ENCODE results near the gene NECAP2.
A peak's percentile ranks its signal among the peaks of the same experiment; 100 is the strongest.

The NECAP2 gene

DNA sequence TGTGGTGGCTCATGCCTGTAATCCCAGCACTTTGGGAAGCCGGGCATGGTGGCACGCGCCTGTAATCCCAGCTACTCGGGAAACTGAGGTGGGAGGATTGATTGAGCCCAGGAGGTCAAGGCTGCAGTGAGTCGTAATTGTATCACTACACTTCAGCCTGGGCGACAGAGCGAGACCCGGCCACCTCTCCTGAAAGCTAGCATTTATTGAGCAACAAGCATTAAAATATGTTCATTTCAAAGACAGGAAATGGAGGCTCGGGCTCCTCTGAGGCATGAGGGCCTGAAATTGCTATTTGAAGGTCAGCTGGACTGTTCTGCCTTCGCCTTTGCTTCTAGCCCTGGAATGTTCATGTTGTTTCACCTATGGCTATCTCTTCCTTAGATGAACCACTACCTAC lies 37.8 kb upstream of the NECAP2 start:
- H3K4me1 ChIP-seq (ENCODE audit: control insufficient read depth in 5 of 5, insufficient read depth in 5 of 5, low read length in 5 of 5) = no peaks in the 10 kb centered on the region
- H3K27me3 ChIP-seq (ENCODE audit: control insufficient read depth in 5 of 5, insufficient read depth in 4 of 5, low read length in 5 of 5) = no peaks in the 10 kb centered on the region
- H3K9me3 ChIP-seq (ENCODE audit: control insufficient read depth in 5 of 5, low read length in 5 of 5) = no peaks in the 10 kb centered on the region
- no peak overlapping the region for H3K27ac ChIP-seq (ENCODE audit: low read depth, low read length)
- no peak overlapping the region for H3K4me3 ChIP-seq (ENCODE audit: low read depth in 1 of 5, low read length in 5 of 5)
- H3K36me3 ChIP-seq (ENCODE audit: control insufficient read depth in 5 of 5, insufficient read depth in 5 of 5, low read length in 5 of 5) = peaks cover 0 to 22% (median 12%) of the 10 kb centered on the region in 5 donors
- H3K9ac ChIP-seq (ENCODE audit: low read length in 5 of 5) = no peak overlapping the region

DNA sequence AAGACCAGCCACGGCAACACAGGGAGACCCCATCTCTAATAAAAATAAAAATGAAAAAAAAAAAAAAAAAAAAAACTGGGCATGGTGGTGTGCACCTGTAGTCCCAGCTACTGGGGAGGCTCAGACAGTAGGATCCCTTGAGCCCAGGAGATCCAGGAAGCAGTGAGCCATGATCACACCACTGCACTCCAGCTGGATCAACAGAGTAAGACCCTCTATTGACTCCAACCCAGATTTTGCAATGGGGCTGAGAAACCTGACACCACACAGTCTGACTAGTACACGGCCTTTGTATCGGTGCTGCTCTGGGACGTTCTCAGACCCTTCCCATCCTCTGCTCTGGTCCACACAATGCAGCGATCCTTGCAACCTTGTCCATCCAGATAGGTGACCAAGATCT lies 35.1 kb upstream of the NECAP2 start:
- Histone ChIP-seq H3K27me3 (ENCODE audit: control insufficient read depth in 5 of 5, insufficient read depth in 4 of 5, low read length in 5 of 5) (peaks cover 0 to 5% (median 3%) of the 10 kb centered on the region in 5 donors), H3K27ac (ENCODE audit: low read depth, low read length) (no peak overlapping the region)

GRCh38 chr1:16406868-16407267 lies 33.7 kb upstream of the NECAP2 start:
- H3K4me3 ChIP-seq (ENCODE audit: low read depth in 1 of 5, low read length in 5 of 5) = no peak overlapping the region
- no peaks in the 10 kb centered on the region for H3K4me1 ChIP-seq (ENCODE audit: control insufficient read depth in 5 of 5, insufficient read depth in 5 of 5, low read length in 5 of 5)
- no peaks in the 10 kb centered on the region for H3K9me3 ChIP-seq (ENCODE audit: control insufficient read depth in 5 of 5, low read length in 5 of 5)

More for the DNA sequence above, 35.1 kb upstream of the NECAP2 start:
- Histone ChIP-seq H3K4me1 (ENCODE audit: control insufficient read depth in 5 of 5, insufficient read depth in 5 of 5, low read length in 5 of 5) (no peaks in the 10 kb centered on the region), H3K36me3 (ENCODE audit: control insufficient read depth in 5 of 5, insufficient read depth in 5 of 5, low read length in 5 of 5) (peaks cover 0 to 4% (median 0%) of the 10 kb centered on the region in 5 donors), H3K9me3 (ENCODE audit: control insufficient read depth in 5 of 5, low read length in 5 of 5) (no peaks in the 10 kb centered on the region), H3K4me3 (ENCODE audit: low read depth in 1 of 5, low read length in 5 of 5) (no peak overlapping the region), H3K9ac (ENCODE audit: low read length in 5 of 5) (no peak overlapping the region)

DNA sequence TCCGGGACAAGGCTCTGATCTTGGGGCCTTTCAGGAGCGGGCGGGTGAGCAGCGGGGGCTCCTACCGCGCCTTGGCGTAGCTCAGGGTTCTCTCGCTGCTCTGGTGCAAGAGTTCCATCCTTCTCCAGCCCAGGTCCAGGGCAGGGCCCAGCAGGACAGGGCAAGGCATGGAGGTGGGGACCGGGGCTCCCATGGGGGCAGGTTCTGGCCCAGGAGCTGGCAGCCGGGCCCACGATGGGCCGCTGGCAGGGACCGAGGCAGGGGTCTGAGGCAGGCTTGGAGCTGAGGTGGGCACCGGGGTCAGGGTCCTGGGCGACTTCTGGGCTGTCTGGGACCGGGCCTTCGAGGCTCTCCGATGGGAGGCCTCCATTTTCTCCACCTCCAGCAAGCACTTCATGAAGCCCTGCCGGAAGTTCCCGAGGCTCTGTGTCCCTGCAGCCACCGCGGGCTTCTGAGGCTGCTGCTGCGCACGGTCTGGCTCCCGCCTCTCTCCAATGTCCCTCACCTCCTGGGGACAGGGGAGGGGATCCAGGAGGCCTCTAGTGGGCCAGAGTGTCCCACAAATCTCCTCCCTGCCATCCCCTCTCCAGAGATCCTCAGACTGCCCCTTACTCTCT lies 30.9 kb upstream of the NECAP2 start:
- Histone ChIP-seq H3K4me3 (ENCODE audit: low read depth in 1 of 5, low read length in 5 of 5) (no peak overlapping the region), H3K9me3 (ENCODE audit: control insufficient read depth in 5 of 5, low read length in 5 of 5) (no peaks in the 10 kb centered on the region), H3K36me3 (ENCODE audit: control insufficient read depth in 5 of 5, insufficient read depth in 5 of 5, low read length in 5 of 5) (no peaks in the 10 kb centered on the region), H3K4me1 (ENCODE audit: control insufficient read depth in 5 of 5, insufficient read depth in 5 of 5, low read length in 5 of 5) (no peaks in the 10 kb centered on the region), H3K27me3 (ENCODE audit: control insufficient read depth in 5 of 5, insufficient read depth in 4 of 5, low read length in 5 of 5) (peaks cover 0 to 5% (median 3%) of the 10 kb centered on the region in 5 donors), H3K9ac (ENCODE audit: low read length in 5 of 5) (no peak overlapping the region), H3K27ac (ENCODE audit: low read depth, low read length) (no peak overlapping the region)

More at GRCh38 chr1:16406868-16407267, 33.7 kb upstream of the NECAP2 start:
- Histone ChIP-seq H3K27ac (ENCODE audit: low read depth, low read length) (no peak overlapping the region), H3K36me3 (ENCODE audit: control insufficient read depth in 5 of 5, insufficient read depth in 5 of 5, low read length in 5 of 5) (no peaks in the 10 kb centered on the region), H3K27me3 (ENCODE audit: control insufficient read depth in 5 of 5, insufficient read depth in 4 of 5, low read length in 5 of 5) (peaks cover 0 to 5% (median 3%) of the 10 kb centered on the region in 5 donors), H3K9ac (ENCODE audit: low read length in 5 of 5) (no peak overlapping the region)

DNA sequence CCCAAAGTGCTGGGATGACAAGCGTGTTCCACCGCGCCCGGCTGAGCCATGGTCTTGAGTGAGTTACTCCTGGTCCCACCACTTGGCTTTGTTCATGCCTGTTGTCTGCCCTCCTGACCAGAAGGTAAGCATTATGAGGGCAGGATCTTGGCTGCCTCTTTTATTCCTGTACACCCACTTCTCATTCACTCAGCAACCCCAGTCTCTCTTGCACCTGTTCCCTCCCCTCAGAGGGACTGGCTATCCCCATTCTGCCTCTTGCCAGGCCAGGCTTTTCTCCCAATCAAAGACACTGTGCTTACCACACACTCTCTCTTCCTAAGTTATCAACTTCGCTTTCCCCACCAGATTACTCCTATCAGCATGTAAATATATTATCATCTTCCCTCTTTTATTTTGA lies 29.7 kb upstream of the NECAP2 start:
- Histone ChIP-seq H3K9ac (ENCODE audit: low read length in 5 of 5) (no peak overlapping the region), H3K27me3 (ENCODE audit: control insufficient read depth in 5 of 5, insufficient read depth in 4 of 5, low read length in 5 of 5) (peaks cover 0 to 5% (median 3%) of the 10 kb centered on the region in 5 donors), H3K4me3 (ENCODE audit: low read depth in 1 of 5, low read length in 5 of 5) (no peak overlapping the region), H3K4me1 (ENCODE audit: control insufficient read depth in 5 of 5, insufficient read depth in 5 of 5, low read length in 5 of 5) (no peaks in the 10 kb centered on the region), H3K36me3 (ENCODE audit: control insufficient read depth in 5 of 5, insufficient read depth in 5 of 5, low read length in 5 of 5) (no peaks in the 10 kb centered on the region), H3K9me3 (ENCODE audit: control insufficient read depth in 5 of 5, low read length in 5 of 5) (no peaks in the 10 kb centered on the region), H3K27ac (ENCODE audit: low read depth, low read length) (no peak overlapping the region)

- Histone ChIP-seq H3K36me3 (ENCODE audit: control insufficient read depth in 5 of 5, insufficient read depth in 5 of 5, low read length in 5 of 5) (no peaks in the 10 kb centered on the region), H3K4me3 (ENCODE audit: low read depth in 1 of 5, low read length in 5 of 5) (no peak overlapping the region), H3K9me3 (ENCODE audit: control insufficient read depth in 5 of 5, low read length in 5 of 5) (no peaks in the 10 kb centered on the region), H3K9ac (ENCODE audit: low read length in 5 of 5) (no peak overlapping the region), H3K27ac (ENCODE audit: low read depth, low read length) (no peak overlapping the region), H3K27me3 (ENCODE audit: control insufficient read depth in 5 of 5, insufficient read depth in 4 of 5, low read length in 5 of 5) (peaks cover 0 to 5% (median 2%) of the 10 kb centered on the region in 5 donors), H3K4me1 (ENCODE audit: control insufficient read depth in 5 of 5, insufficient read depth in 5 of 5, low read length in 5 of 5) (no peaks in the 10 kb centered on the region)
Measured at GRCh38 chr1:16413191-16413590, 27.3 kb upstream of the NECAP2 start.

DNA sequence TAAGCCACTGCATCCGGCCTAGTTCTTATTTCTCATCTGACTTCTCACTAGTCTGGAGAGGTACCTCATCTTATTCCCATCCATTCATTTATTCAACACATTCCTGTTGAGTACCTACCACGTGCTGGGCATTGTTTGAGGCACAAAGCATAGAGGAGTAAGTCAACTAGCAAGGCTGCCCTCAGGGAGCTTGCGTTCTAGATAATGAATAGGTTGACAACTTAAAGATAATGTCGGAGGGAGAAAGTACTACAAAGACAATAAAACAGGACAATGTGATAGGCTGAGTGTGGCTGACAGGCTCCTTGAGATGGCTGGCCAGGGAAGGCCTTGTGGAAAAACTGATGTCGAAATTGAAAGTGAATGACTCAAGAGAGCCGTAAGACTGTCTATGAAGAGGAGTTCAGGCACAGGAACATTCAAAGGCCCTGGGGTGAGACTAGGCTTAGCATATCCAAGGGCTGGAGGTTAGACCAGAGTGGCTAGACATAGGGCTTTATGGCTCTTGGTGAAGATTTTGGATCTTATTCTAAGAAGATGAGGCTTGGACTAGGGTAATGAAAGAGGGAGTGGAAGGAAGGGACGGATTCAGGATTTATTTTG lies 21.6 kb upstream of the NECAP2 start:
- Histone ChIP-seq H3K27me3 (ENCODE audit: control insufficient read depth in 5 of 5, insufficient read depth in 4 of 5, low read length in 5 of 5) (peaks cover 4 to 9% (median 5%) of the 10 kb centered on the region in 5 donors), H3K9ac (ENCODE audit: low read length in 5 of 5) (no peak overlapping the region), H3K9me3 (ENCODE audit: control insufficient read depth in 5 of 5, low read length in 5 of 5) (no peaks in the 10 kb centered on the region), H3K27ac (ENCODE audit: low read depth, low read length) (no peak overlapping the region), H3K4me3 (ENCODE audit: low read depth in 1 of 5, low read length in 5 of 5) (no peak overlapping the region), H3K36me3 (ENCODE audit: control insufficient read depth in 5 of 5, insufficient read depth in 5 of 5, low read length in 5 of 5) (no peaks in the 10 kb centered on the region), H3K4me1 (ENCODE audit: control insufficient read depth in 5 of 5, insufficient read depth in 5 of 5, low read length in 5 of 5) (peaks cover 0 to 4% (median 0%) of the 10 kb centered on the region in 5 donors)

DNA sequence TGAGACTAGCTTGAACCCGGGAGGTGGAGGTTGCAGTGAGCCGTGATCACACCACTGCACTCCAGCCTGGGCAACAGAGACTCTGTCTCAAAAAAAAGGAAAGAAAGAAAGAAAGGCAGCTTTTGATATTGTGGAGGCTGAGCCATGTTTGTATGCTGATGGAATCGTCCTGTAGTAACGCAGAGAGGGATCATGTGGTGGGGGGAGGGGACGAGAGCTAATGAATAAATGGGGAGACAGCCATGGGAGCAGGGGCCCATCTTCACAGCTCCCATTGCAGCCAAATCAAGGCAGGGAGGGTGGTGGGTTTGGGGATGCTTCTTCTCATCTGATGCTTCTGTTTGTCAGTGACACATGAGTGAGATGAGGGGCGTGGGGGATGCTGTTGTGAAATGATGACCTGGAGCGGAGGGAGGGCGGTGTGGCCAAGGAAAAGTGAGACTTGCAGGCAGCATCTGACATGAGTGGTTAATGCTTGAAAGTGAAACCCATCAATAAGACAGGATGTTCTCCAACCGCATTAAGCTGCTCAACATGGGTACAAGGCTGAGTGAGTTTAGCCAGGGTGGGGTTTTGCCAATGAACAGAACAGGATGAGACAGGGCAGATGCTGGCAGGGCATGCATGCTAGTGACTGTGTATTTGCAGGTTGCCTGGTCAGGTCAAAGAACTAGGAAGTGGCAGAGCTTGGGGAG lies 20.0 kb upstream of the NECAP2 start:
- Histone ChIP-seq H3K9me3 (ENCODE audit: control insufficient read depth in 5 of 5, low read length in 5 of 5) (no peaks in the 10 kb centered on the region), H3K36me3 (ENCODE audit: control insufficient read depth in 5 of 5, insufficient read depth in 5 of 5, low read length in 5 of 5) (no peaks in the 10 kb centered on the region), H3K27ac (ENCODE audit: low read depth, low read length) (no peak overlapping the region), H3K9ac (ENCODE audit: low read length in 5 of 5) (peak overlapping the region in 1 of 5 donors; percentile 28), H3K4me3 (ENCODE audit: low read depth in 1 of 5, low read length in 5 of 5) (no peak overlapping the region), H3K27me3 (ENCODE audit: control insufficient read depth in 5 of 5, insufficient read depth in 4 of 5, low read length in 5 of 5) (peaks cover 4 to 9% (median 5%) of the 10 kb centered on the region in 5 donors), H3K4me1 (ENCODE audit: control insufficient read depth in 5 of 5, insufficient read depth in 5 of 5, low read length in 5 of 5) (peaks cover 0 to 4% (median 0%) of the 10 kb centered on the region in 5 donors)

GRCh38 chr1:16421201-16421600 lies 19.3 kb upstream of the NECAP2 start:
- H3K4me1 ChIP-seq (ENCODE audit: control insufficient read depth in 5 of 5, insufficient read depth in 5 of 5, low read length in 5 of 5) = peaks cover 0 to 4% (median 0%) of the 10 kb centered on the region in 5 donors
- no peak overlapping the region for H3K27ac ChIP-seq (ENCODE audit: low read depth, low read length)
- H3K9me3 ChIP-seq (ENCODE audit: control insufficient read depth in 5 of 5, low read length in 5 of 5) = no peaks in the 10 kb centered on the region
- H3K4me3 ChIP-seq (ENCODE audit: low read depth in 1 of 5, low read length in 5 of 5) = no peak overlapping the region
- peaks cover 4 to 9% (median 5%) of the 10 kb centered on the region in 5 donors for H3K27me3 ChIP-seq (ENCODE audit: control insufficient read depth in 5 of 5, insufficient read depth in 4 of 5, low read length in 5 of 5)
- H3K9ac ChIP-seq (ENCODE audit: low read length in 5 of 5) = no peak overlapping the region
- no peaks in the 10 kb centered on the region for H3K36me3 ChIP-seq (ENCODE audit: control insufficient read depth in 5 of 5, insufficient read depth in 5 of 5, low read length in 5 of 5)

- H3K4me3 ChIP-seq (ENCODE audit: low read depth in 1 of 5, low read length in 5 of 5) = no peak overlapping the region
- H3K4me1 ChIP-seq (ENCODE audit: control insufficient read depth in 5 of 5, insufficient read depth in 5 of 5, low read length in 5 of 5) = peaks cover 0 to 4% (median 0%) of the 10 kb centered on the region in 5 donors
- H3K9me3 ChIP-seq (ENCODE audit: control insufficient read depth in 5 of 5, low read length in 5 of 5) = no peaks in the 10 kb centered on the region
- H3K27ac ChIP-seq (ENCODE audit: low read depth, low read length) = no peak overlapping the region
- no peaks in the 10 kb centered on the region for H3K36me3 ChIP-seq (ENCODE audit: control insufficient read depth in 5 of 5, insufficient read depth in 5 of 5, low read length in 5 of 5)
- H3K27me3 ChIP-seq (ENCODE audit: control insufficient read depth in 5 of 5, insufficient read depth in 4 of 5, low read length in 5 of 5) = peaks cover 4 to 9% (median 5%) of the 10 kb centered on the region in 5 donors
- no peak overlapping the region for H3K9ac ChIP-seq (ENCODE audit: low read length in 5 of 5)
Measured at GRCh38 chr1:16422041-16422440, 18.5 kb upstream of the NECAP2 start.
